NK-92 treated with Interleukin-12 subunit alpha and Interleukin-12 subunit beta, amount 100 ng/mL, for 24 hours (cell line): ENCODE measurements around the gene WNK3.
A peak's percentile ranks its signal among the peaks of the same experiment; 100 is the strongest.

Source experiments
- DNase-seq: peaks from one replicate; lab custom pipeline; 2025; lab: John Stamatoyannopoulos, UW

Gene WNK3

DNA sequence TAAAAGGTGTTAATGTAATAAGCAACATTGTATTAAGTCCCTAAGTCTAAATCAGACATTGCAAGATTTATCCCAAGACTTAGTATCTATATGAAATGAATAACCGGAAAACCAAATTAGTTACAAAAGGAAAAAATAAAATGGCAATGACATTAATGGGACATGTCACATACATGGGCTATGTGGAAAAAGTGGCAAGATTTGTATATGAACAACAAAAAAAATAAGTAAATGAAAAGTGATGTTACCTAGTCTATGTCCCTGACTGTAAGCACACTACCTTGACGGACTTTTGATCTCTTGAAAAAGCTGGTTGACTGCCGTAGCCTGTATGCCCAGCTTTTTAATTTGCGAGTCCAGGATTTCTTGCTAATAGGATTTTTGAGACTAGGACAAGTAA lies 119.3 kb downstream of the WNK3 start:
- DNase-seq, result no peak

GRCh38 chrX:54237014-54237413 lies 120.8 kb downstream of the WNK3 start:
- no peak for DNase-seq

GRCh38 chrX:54230435-54231148 lies 127.3 kb downstream of the WNK3 start:
- DNase-seq, result no peak

GRCh38 chrX:54223581-54223980 lies 134.3 kb downstream of the WNK3 start:
- no peak for DNase-seq

- no peak for DNase-seq
Observed at GRCh38 chrX:54213603-54214002, 144.2 kb downstream of the WNK3 start.

DNA sequence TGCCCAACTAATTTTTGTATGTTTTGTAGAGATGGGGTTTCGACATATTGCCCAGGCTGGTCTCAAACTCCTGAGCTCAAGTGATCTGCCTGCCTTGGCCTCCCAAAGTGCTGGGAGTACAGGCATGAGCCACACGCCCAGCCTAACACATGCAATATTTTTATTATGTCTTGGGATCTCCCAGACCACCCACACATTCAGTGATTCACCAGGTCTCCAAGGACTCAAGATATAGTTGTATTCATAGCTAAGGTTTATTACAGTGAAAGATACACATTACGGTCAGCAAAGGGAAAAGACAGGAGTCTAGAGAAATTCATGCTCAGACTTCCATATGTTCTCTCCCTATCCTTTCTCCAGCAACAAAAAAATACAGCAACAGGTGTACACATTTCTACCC lies 149.3 kb downstream of the WNK3 start:
- no peak for DNase-seq

DNA sequence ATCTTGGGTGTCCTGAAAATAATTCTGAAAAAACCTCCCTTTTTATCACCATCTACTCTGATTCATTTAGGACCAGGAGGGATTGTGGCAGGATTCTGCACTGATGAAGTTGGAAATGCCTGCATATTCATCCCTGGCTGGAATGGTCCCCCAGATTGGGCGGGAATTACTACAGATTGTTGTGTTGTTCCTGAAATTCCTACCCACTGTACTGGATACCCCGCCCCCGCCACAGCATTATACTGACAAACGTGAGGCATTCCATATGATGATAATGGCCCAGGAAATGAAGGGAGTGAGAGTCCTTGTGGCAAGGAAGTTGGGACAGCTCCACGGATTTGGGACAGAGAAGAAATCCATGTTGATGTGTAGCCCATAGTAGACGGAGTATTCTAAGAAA lies 159.6 kb downstream of the WNK3 start:
- DNase-seq, result no peak

GRCh38 chrX:54194982-54195588 lies 162.8 kb downstream of the WNK3 start:
- DNase-seq, result no peak

DNA sequence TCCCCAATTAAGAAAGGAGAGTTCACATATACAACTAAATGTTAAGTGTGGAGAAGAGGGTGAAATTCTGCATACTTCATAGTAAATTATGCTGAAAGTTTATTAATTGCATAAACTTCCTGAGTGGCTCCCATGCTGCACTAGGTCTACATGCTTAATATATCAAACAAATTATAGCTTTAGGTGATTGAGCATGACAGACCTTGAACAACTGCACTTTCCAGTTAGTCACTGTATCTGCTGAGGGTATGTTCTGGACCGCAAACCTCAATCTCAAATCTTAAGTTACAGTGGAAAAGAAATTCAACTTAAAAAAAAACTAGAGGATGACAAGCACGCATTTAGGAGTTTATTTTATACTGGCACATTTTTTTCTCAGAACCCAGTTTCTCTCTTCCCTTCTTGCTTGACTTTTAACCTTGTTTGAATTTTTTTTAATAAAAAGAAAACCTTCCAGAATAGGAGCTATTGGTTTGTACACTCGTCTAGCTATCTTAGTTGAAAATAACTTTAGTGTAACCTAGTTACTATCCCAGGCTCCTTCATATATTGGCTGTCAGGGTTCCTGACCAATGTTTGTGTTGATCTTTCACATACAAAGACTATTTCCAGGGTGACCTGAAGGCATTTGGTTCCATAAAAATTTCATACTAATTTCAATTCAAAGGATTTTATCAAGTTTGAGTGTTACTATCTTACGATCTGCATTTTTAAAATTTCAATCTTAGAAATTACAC lies 164.6 kb downstream of the WNK3 start:
- DNase-seq, result no peak

- no peak for DNase-seq
Observed at GRCh38 chrX:54184474-54184873, 173.4 kb downstream of the WNK3 start.

GRCh38 chrX:54182864-54183613 lies 174.8 kb downstream of the WNK3 start, which contains the start of gene FAM120C:
TSS of gene FAM120C (minus strand) at chrX:54183254. CDS start at chrX:54183198, 56 bp downstream.
- DNase-seq, result peak; percentile 68

DNA sequence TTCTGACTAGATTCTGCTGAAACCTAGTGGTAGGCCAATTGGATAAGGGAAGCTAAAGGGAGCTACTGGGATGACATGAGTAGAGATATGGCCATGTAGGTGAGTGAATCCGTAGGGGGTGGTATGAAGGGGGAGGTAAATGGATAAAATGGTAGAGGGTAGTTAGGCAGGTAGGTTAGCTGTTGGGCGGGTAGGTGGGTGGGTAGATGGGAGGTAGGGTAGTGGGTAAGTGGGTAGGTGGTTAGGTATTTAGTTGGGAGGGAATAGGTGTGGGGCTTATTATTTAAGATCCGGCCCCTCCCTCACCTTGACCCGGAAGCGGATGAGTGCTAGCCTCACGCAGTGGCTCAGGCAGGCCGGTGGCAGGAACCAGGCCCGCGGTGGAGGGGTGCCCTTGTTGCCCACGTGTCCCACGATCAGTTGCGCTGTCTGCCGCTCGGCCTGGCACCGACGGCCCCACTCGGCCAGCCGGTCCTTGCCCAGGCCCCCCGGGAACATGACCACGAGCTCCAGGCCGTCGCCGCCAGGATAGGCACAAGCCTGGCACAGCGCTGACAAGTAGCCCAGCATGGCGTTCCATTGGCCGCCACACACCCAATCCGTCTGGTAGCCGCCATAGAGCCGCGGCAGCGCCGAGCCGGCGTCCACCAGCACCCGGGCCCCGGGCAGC lies 175.5 kb downstream of the WNK3 start:
- peak; percentile 64 for DNase-seq

GRCh38 chrX:54181202-54181953 lies 176.5 kb downstream of the WNK3 start:
- DNase-seq, result no peak

DNA sequence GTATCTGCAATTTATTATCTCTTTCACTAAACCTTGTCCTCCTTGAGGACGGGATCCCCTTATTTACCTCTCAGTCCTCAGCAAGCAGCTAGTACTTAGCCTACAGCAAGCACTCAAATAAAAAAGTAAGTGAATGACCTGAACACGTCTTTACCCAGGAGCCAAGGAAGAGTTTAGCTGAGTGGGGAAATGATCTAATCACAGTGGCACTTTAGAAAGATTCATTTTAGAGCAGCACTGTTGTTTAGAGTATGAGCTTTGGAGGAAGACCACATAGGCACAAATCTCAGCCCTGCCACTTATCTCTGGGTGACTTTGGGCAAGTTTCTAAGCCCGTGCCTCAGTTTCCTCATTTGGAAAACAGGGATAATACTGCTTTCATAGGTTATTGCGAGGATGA lies 177.4 kb downstream of the WNK3 start:
- no peak for DNase-seq

DNA sequence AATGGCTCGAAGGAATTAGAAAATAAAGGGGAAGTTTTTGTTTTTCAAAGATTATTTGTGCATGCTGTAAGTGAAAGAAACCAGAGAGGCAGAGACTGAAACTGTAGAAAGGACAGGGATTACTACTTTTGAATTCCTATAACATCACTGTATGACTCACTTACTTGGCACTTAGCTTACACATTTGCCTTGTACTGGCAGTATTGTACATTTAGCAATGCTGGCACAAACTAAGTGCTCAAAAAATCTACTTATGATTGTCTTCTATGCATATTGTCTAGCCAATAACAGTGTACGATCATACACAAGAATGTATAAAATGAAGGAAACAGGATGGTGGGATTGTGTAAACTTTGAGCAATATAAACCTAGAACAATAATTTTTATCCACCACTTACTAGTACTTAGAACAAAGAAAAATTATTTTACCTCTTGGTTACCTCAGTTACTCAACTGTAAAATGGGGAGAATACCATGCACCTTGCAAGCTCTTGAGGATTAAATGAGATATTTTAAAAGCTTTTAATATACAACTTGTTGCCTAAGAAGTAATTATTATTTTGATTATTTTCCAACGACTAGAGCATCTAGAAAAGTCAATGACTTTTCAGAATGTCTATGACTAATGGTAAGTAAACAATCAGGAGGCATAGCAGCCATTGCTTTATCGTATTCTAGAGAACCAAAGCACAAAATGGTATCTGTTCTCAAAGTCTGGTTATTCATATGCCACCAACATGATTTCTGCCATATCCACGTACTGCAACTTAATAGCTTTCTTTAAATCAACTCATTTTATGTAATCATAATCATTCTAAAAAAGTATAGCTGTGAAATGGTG lies 179.5 kb downstream of the WNK3 start:
- no peak for DNase-seq

DNA sequence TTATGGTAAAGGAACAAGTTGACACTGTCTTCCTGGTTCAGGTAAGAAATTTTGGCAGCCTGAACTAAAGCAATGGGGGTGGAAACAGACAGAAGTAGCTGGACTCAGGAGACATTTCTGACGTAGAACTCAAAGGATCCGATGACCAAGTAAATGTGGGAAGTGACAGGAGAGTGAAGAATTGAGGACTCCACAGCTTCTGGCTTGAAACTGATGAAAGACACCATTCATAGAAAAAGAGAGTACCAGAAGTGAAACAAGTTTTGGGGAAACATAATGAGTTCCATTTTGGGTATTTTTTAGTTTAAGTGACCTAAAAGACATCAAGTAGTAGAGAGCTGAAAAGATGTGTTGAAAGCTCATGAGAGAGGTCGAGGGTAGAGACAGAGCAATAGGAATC lies 180.5 kb downstream of the WNK3 start:
- no peak for DNase-seq

DNA sequence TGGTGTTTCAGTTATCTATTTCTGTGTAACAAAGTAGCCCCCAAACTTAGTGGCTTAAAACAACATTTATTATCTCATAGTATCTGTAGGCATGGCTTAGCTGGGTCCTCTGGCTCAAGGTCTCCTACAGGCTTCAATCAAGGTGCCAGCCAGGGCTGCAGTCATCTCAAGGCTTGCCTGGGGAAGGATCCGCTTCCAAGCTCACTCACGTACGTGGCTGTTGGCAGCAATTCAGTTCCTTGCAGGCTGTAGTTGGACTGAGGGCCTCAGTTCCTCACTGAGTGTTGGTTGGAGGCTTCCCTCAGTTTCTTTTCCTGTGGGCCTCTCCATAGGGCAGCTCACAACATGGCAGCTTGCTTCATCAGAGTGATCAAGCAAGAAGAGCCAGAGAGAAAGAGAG lies 184.1 kb downstream of the WNK3 start:
- no peak for DNase-seq

- no peak for DNase-seq
Observed at GRCh38 chrX:54172455-54172854, 185.4 kb downstream of the WNK3 start.

- no peak for DNase-seq
Observed at GRCh38 chrX:54171527-54172250, 186.2 kb downstream of the WNK3 start.

GRCh38 chrX:54171091-54171490 lies 186.8 kb downstream of the WNK3 start:
- no peak for DNase-seq
